Stimulated activated CD4-positive, alpha-beta T cell treated with anti-CD3 and anti-CD28 coated beads, Interleukin-4, amount 100 ng/mL, for 24 hours (primary cell): ENCODE data around the gene SERPINA9.
"Not testable (repeated sequence)": the region's sequence is repeated elsewhere in the genome, so short reads cannot be mapped to it uniquely, and the experiment has no call there.

Experiments
- DNase-seq: peaks from one replicate; pipeline ENCODE4 v3.0.0-alpha.2; 2020

Gene SERPINA9

GRCh38 chr14:94485944-94486841 is 10.2 kb upstream of the SERPINA9 start:
- peak; percentile 37 for DNase-seq

GRCh38 chr14:94484481-94484880 is 8.5 kb upstream of the SERPINA9 start:
- DNase-seq, result no peak

GRCh38 chr14:94483729-94484275 is 7.8 kb upstream of the SERPINA9 start:
- no peak for DNase-seq

DNA sequence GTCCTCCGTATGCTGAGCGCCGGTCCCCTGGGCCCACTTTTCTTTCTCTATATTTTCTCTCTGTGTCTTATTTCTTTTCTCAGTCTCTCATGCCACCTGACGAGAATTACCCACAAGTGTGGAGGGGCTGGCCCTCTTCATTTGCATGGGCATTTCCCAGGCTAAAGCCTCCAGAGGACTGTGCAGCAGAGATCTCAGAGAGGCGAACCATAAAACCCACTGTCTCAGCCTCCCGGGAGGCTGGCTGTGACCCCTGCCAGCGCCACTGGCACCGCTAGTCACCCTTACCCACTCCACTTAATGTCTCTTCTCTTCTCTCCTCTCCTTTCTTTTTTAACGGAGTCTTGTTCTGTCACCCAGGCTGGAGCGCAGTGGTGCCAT is 7.1 kb upstream of the SERPINA9 start:
- DNase-seq, result no peak

GRCh38 chr14:94482132-94483070 is 6.4 kb upstream of the SERPINA9 start:
- DNase-seq, result not testable (repeated sequence)

GRCh38 chr14:94481468-94482131 is 5.6 kb upstream of the SERPINA9 start:
- no peak for DNase-seq

DNA sequence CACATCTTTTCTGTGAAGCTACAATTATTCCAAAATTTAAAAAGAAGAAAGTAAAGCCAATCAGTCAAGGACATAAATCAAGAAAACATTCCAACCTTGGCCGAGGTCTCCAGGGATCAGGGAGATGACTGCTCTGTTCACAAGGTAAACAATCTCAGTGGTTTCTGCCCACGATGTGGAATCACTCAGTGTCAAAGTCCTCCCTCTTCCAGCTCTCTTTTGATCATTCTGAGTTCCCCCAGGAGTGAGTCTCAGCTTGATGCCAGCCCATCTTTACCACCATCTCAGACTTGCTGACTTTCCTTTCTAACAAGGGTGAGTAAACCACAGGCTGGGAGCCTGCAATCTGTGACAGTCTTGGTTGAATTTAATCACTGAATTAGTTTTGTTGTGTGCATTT is 4.8 kb upstream of the SERPINA9 start:
- DNase-seq, result no peak

- no peak for DNase-seq
Measured at GRCh38 chr14:94478420-94478819, 2.4 kb upstream of the SERPINA9 start.

DNA sequence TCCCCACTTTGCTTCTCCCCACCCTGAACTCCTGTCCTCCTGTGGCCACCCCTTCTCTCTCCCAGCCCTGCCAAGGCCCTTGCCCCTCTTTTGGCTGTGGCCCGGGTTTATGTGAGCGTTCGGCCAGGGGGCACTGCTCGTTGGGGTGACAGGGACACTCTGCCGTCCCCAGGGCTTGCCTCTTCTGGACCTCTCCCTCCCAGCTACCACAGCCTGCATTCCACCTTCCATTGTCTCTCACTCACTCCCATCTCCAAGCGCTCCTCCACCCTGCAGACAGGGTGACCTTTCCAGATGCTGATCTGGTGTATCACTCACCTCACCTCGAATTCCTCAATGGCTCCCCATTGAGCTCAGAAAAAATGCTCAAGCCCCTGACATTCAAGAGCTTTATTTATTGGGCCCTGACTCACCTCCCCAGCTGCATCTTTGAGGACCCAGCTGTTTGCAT is 1.4 kb downstream of the SERPINA9 start:
- no peak for DNase-seq

DNA sequence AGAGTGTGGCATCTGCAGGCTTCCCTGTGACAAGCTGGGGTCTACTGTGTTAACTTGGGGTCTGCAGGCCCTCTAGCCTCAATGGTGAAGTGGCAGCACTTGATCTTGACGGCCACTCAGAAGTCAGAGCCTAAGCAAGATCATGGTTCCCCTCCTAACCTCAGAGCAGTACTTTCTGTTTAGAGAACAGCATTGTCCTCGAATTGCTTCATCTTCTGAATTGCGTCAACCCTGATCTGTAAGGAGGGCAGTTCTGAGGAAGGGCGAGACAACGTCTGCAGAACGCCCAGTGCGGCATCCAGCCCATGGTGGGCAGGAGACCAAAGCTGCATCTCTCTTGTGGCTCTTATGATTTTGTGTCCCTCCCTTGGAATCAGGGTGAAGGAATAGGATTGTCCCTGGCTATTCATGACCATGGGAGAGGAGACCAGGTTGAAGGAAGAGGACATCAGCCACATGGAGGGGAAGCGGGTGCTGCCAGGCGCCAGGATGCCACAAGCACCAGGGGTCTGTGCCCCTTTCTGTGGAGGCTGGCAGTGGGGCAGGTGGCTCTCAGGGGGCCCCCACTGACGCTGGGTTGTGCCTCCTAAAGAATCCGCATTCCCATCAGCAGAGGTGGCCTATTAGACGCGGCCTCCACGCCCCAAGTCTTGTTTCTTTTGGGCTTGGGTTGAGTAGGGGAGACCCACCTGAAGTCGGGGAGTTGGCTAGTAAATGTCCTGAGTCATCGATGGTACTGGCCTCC is 2.2 kb downstream of the SERPINA9 start:
- no peak for DNase-seq

DNA sequence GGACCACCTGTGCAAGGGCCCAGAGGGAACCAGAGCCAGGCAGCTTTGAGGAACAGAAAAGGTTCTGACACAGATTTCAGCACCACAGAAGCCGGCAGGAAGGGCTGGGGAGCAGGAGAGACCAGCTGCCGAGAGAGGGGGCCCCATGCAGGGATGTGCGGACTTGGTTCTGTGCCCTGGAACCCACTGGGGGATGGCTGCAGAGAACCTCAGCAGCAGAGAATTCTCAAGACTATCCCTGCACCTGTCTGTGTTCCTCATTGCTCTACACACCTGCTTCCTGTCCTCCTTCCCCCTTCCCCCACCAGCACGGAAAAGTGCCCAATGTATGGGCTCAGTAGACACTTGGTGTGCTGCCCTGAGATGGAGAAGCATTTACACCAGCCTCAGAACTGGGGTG is 3.2 kb downstream of the SERPINA9 start:
- no peak for DNase-seq

DNA sequence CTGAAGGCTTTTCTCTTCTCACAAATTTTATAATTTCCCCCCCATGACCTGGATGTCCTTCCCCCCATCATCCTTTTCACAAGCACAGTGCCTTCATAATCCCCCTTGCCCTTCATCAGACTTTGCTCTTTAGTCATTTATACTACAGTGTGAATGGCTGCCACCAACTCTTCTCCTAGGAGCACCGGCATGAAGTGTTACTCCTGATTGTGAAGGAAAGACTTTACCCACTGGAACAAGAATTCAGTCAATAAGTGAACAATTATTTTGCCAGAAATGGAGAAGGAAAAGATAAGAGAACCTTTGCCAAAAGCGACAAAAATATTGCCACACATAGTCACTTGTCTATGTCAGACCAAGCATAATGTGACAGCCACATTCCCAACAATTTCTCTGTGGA is 5.0 kb downstream of the SERPINA9 start:
- DNase-seq, result no peak

- DNase-seq, result no peak
Measured at GRCh38 chr14:94470311-94470710, 5.7 kb downstream of the SERPINA9 start.

- DNase-seq, result no peak
Measured at GRCh38 chr14:94469261-94469660, 6.7 kb downstream of the SERPINA9 start.

DNA sequence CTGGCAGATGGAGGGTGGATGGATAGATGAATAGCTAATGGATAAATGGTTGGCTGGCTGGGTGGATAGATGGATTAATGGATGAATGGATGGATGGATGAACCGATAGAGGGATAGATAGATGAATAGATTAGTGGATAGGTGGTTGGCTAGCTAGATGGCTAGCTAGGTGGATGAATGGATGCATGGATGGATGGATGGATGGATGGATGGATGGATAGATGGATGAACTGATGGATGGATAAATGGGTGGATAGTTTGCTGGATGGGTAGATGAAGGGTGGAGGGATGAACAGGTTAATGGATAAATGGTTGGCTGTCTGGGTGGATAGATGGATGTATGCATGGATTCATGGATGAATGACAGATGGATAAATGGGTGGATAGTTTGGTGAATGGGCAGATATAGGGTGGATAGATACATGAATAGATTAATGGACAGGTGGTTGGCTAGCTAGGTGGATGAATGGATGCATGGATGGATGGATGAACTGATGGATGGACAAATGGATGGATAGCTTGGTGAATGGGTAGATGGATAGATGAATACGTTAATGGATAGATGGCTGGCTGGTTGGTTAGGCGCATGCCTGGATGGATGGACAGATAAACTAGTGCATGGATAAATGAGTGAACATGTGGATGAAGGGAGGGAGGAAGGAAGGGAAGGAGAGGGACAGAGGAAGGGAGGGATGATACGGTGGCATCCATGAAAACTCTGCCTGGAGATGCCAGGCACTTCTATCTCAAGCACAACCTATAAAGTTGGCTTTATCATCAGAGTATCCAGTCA is 8.1 kb downstream of the SERPINA9 start:
- no peak for DNase-seq

GRCh38 chr14:94466706-94467370 is 9.2 kb downstream of the SERPINA9 start:
- no peak for DNase-seq

DNA sequence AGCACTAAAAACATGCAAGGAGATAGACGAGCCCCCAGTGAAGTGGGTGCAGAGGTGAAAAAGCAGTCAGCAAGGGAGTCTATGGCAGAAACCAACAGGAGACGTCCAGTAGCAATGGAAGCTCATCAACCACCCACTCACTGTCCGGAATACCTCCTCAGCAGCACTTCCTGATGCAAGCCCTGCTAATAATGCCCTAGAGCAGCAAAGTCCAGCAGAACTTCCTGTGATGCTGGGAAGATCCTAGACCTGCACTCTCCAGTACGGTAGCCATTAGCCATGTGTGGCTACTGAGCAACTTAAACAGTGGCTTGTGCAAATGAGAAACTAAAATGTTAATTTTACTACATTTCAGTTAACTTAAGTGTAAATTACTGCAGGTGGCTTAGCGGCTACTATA is 11.0 kb downstream of the SERPINA9 start:
- no peak for DNase-seq

- no peak for DNase-seq
Measured at GRCh38 chr14:94464290-94464689, 11.7 kb downstream of the SERPINA9 start.

DNA sequence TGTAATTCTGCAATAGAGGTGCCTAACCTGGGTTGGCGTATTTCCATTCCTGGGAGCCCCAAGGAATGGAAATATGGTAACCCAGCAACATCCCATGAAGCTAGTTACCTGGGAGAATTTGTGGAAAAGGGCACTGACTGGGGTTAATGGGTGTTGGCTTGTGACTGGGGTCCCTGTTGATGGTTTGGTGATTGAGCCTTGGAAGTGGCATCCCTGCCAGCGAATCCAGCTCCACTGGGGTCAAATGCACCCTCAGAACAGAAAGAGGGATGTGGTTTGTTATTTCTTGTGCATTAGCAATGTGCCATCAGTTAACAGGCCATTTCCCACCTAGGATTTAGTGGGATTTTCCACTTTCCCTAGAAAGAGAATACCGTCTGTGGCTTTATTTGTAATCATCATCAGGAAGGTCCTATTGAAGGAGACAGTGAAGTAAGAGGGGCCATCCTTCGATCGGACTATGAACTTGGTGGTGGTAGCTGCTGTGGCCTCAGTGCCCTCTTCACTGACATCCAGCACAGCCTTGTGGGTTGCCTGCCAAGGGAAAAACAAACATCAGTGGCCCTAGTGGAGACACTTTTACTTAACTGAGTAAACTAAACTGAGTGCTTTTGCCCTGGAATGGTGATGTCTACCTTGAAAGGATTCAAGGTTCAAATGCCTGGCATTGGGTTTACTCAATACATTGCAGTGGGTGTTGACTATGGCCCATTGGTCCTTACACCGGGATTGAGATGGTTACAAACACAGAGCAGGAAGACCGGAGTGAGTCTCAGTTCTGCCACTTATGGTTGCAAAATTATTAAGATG is 13.0 kb downstream of the SERPINA9 start:
- no peak for DNase-seq

DNA sequence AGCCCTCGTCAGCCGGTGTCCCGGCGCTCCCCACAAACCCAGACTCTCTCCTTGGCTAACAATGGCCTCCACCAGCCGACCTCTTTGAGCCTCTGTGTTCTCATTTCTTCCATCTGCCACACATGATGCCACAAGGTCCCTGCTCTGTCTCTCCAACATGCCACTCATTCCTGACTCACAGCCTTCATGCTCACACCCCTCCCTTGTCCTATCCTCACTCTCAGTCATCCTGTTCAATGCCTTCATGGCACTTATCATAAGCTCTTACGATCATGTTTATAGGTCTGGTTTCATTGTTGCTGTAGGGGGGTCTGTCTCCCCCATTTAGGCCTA is 13.8 kb downstream of the SERPINA9 start:
- DNase-seq, result no peak
